Breast epithelium (tissue), 4 donors: Measurements from ENCODE around the gene ZMIZ2. TPM values are rescaled to one million over a fixed set of nuclear protein-coding genes. Genes with fewer than 3 reads are reported as not detected.

Experiments used
- DNase-seq, 2 donors: peaks; one replicate each; pipeline ENCODE4 v3.0.0-alpha.2; 2019; ENCODE audit warnings: low spot score in 2 of 2
- H3K27ac ChIP-seq, 2 donors: fragments of 200-600 bp; sonication (generic) in 1 of 2; one replicate each; pipeline ENCODE4 v1.5.1; 2016 to 2019; ENCODE audit warnings: mild to moderate bottlenecking in 1 of 2
- H3K27me3 ChIP-seq, 2 donors: fragments of 200-600 bp; sonication (generic) in 1 of 2; one replicate each; pipeline versions ENCODE4 v1.5.1 to v1.6.0; 2017 to 2019; ENCODE audit warnings: control low read depth in 1 of 2, mild to moderate bottlenecking in 1 of 2
- H3K36me3 ChIP-seq: fragments of 200-600 bp; one replicate; pipeline ENCODE4 v1.5.1; 2019
- H3K4me1 ChIP-seq, 2 donors: fragments of 200-600 bp; sonication (generic); one replicate each; pipeline ENCODE4 v1.5.1; 2016 to 2019; ENCODE audit warnings: control low read depth in 1 of 2
- H3K4me3 ChIP-seq, 3 donors: fragments of 200-600 bp; sonication (generic); 1 replicate in 2 of 3; 2 replicates in 1 of 3; pipeline ENCODE4 v1.5.1; 2016 to 2019; ENCODE audit warnings: mild to moderate bottlenecking in 3 of 3, moderate library complexity in 2 of 3
- H3K9me3 ChIP-seq, 2 donors: fragments of 200-600 bp; sonication (generic) in 1 of 2; one replicate each; pipeline ENCODE4 v1.5.1; 2016 to 2019; ENCODE audit warnings: control low read depth in 1 of 2
- CTCF ChIP-seq, 3 donors: fragments of 450-650 bp; IDR thresholded peaks; one replicate each; pipeline ENCODE4 v1.5.1; 2016 to 2017; ENCODE audit warnings: antibody characterized with exemption in 3 of 3, mild to moderate bottlenecking in 3 of 3, moderate library complexity in 3 of 3
- POLR2A ChIP-seq: fragments of 450-650 bp; IDR thresholded peaks from one replicate; pipeline ENCODE4 v1.6.1; 2016; ENCODE audit warnings: antibody characterized with exemption, mild to moderate bottlenecking, moderate library complexity
- POLR2AphosphoS5 ChIP-seq, 3 donors: sonication (generic); formaldehyde crosslinking; IDR thresholded peaks; one replicate each; pipeline ENCODE4 v1.6.1; 2017; ENCODE audit warnings: antibody characterized with exemption in 3 of 3
- intact Hi-C: fragments of 100-400 bp; cut with DNase I; formaldehyde crosslinking; loops from one replicate; pipeline ENCODE4 v1.15.1; 2023; ENCODE audit warnings: low total_unique reads
- total RNA-seq, 3 donors: library from RNA; depleted of rRNA; stranded (reverse); fragments of >200 nt; gene quantifications; one replicate each; pipeline ENCODE4 v1.1.0, GENCODE V29; 2016

The ZMIZ2 gene
- total RNA-seq, 3 donors from 2014 or later = 12.5 to 30.1 (median 23.6) TPM

DNA sequence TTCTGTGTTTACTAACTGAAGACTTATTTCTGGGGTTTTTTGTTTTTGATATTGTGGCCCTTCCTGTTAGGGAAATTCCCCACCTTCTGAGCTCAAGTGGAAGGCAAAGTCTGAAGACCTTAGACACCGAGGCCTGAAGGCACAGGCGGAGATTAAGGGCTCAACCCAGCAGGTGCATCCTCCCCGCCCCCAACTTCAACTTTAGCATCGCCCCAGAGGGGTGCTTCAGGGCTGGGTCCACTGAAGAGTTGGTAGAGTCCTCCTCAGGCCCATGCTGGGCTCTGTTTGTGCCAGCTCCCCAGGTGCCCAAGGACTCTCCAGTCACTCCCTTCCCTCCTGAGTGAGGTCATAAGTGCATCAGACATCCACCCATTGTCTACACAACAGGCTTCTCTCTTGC, 38.4 kb downstream of the ZMIZ2 start:
- H3K4me3 ChIP-seq = no peak overlapping the region
- H3K27ac ChIP-seq = no peak overlapping the region
- peaks cover 3 to 4% of the 10 kb centered on the region in 2 donors for H3K9me3 ChIP-seq
- H3K36me3 ChIP-seq = no peaks in the 10 kb centered on the region
- intact Hi-C loops = loop anchor here (1.0 kb wide), 1 partner anchor 29 kb away; no protein-coding TSS in a partner anchor
- H3K4me1 ChIP-seq = no peaks in the 10 kb centered on the region
- no peak for TF ChIP-seq CTCF (IDR thresholded peaks at IDR 0.05)
- TF ChIP-seq POLR2AphosphoS5 (IDR thresholded peaks at IDR 0.05) = no peak
- no peak for TF ChIP-seq POLR2A
- DNase-seq = no peak
- no peaks in the 10 kb centered on the region for H3K27me3 ChIP-seq

- DNase-seq = no peak
- intact Hi-C loops = loop anchor here (1.0 kb wide), 1 partner anchor 29 kb away; no protein-coding TSS in a partner anchor
- TF ChIP-seq POLR2A (no peak), POLR2AphosphoS5 (IDR thresholded peaks at IDR 0.05) (no peak), CTCF (IDR thresholded peaks at IDR 0.05) (no peak)
Observed at GRCh38 chr7:44787762-44788161, 39.1 kb downstream of the ZMIZ2 start.

DNA sequence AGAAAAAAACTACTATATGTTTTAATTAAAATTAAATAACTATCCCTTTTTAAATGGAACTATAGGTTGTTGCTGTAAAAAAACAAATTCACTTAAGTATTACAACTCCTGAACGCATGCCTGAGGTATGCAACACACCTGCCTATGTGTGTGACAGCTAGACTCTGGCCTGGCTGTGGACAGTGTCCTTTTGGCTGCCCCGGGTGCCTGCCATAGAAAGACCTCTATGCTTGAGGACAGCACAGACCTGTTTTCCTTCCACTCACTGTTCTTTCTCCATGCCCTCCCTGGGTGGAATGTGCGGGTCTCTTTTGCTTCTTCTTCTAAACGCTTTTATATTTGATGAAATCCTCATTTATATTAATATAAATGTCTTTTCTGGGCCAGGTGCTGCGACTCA, 41.3 kb downstream of the ZMIZ2 start:
- Histone ChIP-seq H3K27ac (no peak overlapping the region), H3K27me3 (no peaks in the 10 kb centered on the region), H3K4me1 (no peaks in the 10 kb centered on the region), H3K9me3 (no peaks in the 10 kb centered on the region), H3K4me3 (no peak overlapping the region), H3K36me3 (no peaks in the 10 kb centered on the region)
- intact Hi-C loops = no loop called here
- TF ChIP-seq POLR2AphosphoS5 (IDR thresholded peaks at IDR 0.05) = no peak
- no peak for TF ChIP-seq POLR2A
- TF ChIP-seq CTCF (IDR thresholded peaks at IDR 0.05) = no peak
- no peak for DNase-seq

More at GRCh38 chr7:44787762-44788161, 39.1 kb downstream of the ZMIZ2 start:
- Histone ChIP-seq H3K27me3 (no peaks in the 10 kb centered on the region), H3K36me3 (no peaks in the 10 kb centered on the region), H3K27ac (no peak overlapping the region), H3K9me3 (peaks cover 3 to 4% of the 10 kb centered on the region in 2 donors), H3K4me3 (no peak overlapping the region), H3K4me1 (no peaks in the 10 kb centered on the region)

DNA sequence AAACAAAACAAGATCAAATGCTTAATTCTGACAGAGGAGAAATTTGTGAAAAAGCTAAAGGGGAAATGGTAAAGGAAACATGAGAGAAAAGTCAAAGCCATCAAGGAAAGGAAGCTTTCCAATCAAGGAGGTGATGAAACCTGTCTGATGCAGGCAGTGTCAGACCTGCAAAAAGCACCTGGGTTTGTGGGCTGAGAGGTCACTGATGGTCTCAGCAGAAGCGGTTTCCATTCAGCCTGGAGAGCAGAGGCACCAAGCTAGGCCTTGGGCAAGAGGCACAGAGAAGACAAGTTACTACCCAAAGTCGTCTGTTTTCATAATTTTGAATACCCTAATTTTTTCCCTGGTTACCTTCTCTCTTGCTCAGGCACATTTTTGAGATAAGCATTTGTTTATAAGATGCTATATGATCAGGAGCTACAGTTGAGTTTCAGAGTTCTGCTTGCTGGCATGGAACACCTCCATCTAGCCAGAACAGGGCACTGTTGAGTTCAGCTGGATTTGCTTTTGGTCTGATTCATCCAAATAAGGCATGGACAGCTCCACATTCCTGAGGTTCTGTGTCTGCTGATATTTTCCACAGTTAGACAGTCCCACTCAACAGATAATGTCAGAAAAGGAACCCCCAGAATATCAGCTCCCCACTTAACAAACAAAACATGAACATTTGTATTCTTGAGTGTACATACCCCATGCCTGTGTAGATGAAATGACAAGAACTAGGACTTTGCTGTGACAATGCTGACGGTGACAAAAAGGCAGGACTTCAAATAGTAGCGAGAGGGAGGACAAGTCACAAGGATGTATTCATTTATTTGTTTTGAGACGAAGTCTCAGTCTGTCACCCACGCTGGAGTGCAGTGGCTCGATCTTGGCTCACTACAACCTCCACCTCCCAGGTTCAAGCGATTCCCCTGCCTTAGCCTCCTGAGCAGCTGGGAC, 42.9 kb downstream of the ZMIZ2 start:
- H3K36me3 ChIP-seq = no peaks in the 10 kb centered on the region
- no peak overlapping the region for H3K4me3 ChIP-seq
- H3K27me3 ChIP-seq = no peaks in the 10 kb centered on the region
- no peak for DNase-seq
- no peaks in the 10 kb centered on the region for H3K9me3 ChIP-seq
- intact Hi-C loops = no loop called here
- TF ChIP-seq POLR2AphosphoS5 (IDR thresholded peaks at IDR 0.05) = no peak
- no peak for TF ChIP-seq CTCF (IDR thresholded peaks at IDR 0.05)
- TF ChIP-seq POLR2A = no peak
- no peak overlapping the region for H3K27ac ChIP-seq
- no peaks in the 10 kb centered on the region for H3K4me1 ChIP-seq

DNA sequence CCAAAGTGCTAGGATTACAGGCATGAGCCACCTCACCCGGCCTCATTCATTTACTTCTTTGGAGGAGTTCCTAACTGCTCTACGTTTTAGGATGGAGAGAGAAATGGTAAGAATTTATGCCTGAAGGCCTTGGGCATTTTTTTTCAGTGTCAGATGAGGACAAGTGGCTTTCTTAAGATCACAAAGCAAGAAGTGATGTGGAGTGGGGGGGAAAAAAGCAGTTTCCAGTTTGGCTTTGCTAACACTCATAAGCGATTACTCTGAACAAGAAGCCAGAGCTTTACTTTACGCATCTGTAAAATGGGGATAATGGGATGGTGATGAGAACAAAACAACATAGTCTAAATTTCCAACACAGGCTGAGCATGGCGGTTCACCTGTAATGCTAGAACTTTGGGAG, 45.3 kb downstream of the ZMIZ2 start:
- Histone ChIP-seq H3K9me3 (no peaks in the 10 kb centered on the region), H3K27me3 (no peaks in the 10 kb centered on the region), H3K36me3 (no peaks in the 10 kb centered on the region), H3K4me3 (no peak overlapping the region), H3K4me1 (peaks cover 0 to under 1% of the 10 kb centered on the region in 2 donors), H3K27ac (no peak overlapping the region)
- TF ChIP-seq POLR2A (no peak), CTCF (IDR thresholded peaks at IDR 0.05) (no peak), POLR2AphosphoS5 (IDR thresholded peaks at IDR 0.05) (no peak)
- no peak for DNase-seq
- intact Hi-C loops = no loop called here
